ENCODE results near the gene TTF2. TPM values are rescaled to one million over a fixed set of nuclear protein-coding genes. Genes with fewer than 3 reads are reported as not detected.
A peak's percentile ranks its signal among the peaks of the same experiment; 100 is the strongest.

Gene TTF2
- total RNA-seq, 1 donor from 2014 or later, result 37.7 TPM

- POLR2A ChIA-PET, result interaction anchor here (1.0 kb wide), 1 partner anchor 9 kb away, joined by 3 read pairs; the partner anchor contains the start of gene TTF2
These were observed 8.7 kb upstream of the TTF2 start for GRCh38 chr1:117051224-117052064.

GRCh38 chr1:117054068-117054467 is 6.1 kb upstream of the TTF2 start:
- Mint-ChIP-seq H3K36me3 (ENCODE audit: low read depth) (no peaks in the 10 kb centered on the region), H3K9me3 (no peaks in the 10 kb centered on the region), H3K27me3 (no peaks in the 10 kb centered on the region), H3K27ac (no peak overlapping the region), H3K4me3 (no peak overlapping the region), H3K4me1 (peaks cover 34% of the 10 kb centered on the region)
- DNase-seq, result no peak
- no peak for TF ChIP-seq CTCF (IDR thresholded peaks at IDR 0.05)
- intact Hi-C loops (cut with micrococcal nuclease), result loop anchor here (2.0 to 10.0 kb wide), 2 partner anchors 237 to 1249 kb away; no protein-coding TSS in a partner anchor
- ChIA-PET POLR2A (interaction anchor here (0.7 kb wide), 1 partner anchor 215 kb away, joined by 5 read pairs; no protein-coding TSS in a partner anchor), CTCF (interaction anchor here (1.1 to 4.3 kb wide), 2 partner anchors 316 to 479 kb away, joined by 4 to 36 read pairs; no protein-coding TSS in a partner anchor)
- ATAC-seq (ENCODE audit: low read depth), result no peak

More at GRCh38 chr1:117051224-117052064, 8.7 kb upstream of the TTF2 start:
- no peaks in the 10 kb centered on the region for H3K9me3 Mint-ChIP-seq
- H3K36me3 Mint-ChIP-seq (ENCODE audit: low read depth), result no peaks in the 10 kb centered on the region
- H3K4me1 Mint-ChIP-seq, result peaks cover 43% of the 10 kb centered on the region
- DNase-seq, result no peak
- CTCF ChIA-PET, result interaction anchor here (1.1 to 2.2 kb wide), 3 partner anchors 314 to 477 kb away, joined by 3 to 13 read pairs (median 5); no protein-coding TSS in a partner anchor
- peak overlapping the region; percentile 71 for H3K4me3 Mint-ChIP-seq
- intact Hi-C loops (cut with micrococcal nuclease), result loop anchor here (10.0 kb wide), 1 partner anchor 1247 kb away; no protein-coding TSS in a partner anchor
- H3K27ac Mint-ChIP-seq, result peak overlapping the region; percentile 79
- no peaks in the 10 kb centered on the region for H3K27me3 Mint-ChIP-seq
- peak; percentile 66 for ATAC-seq (ENCODE audit: low read depth)
- TF ChIP-seq CTCF (IDR thresholded peaks at IDR 0.05), result no peak

- ChIA-PET CTCF (no interaction called here), POLR2A (no interaction called here)
- H3K4me1 Mint-ChIP-seq, result peaks cover 26% of the 10 kb centered on the region
- intact Hi-C loops (cut with micrococcal nuclease), result loop anchor here (1.0 to 10.0 kb wide), 3 partner anchors 309 to 1254 kb away; partner anchors contain the start of gene IGSF3
- H3K27me3 Mint-ChIP-seq, result no peaks in the 10 kb centered on the region
- no peaks in the 10 kb centered on the region for H3K9me3 Mint-ChIP-seq
- H3K27ac Mint-ChIP-seq, result no peak overlapping the region
- ATAC-seq (ENCODE audit: low read depth) (no peak), DNase-seq (no peak)
- H3K36me3 Mint-ChIP-seq (ENCODE audit: low read depth), result peaks cover 9% of the 10 kb centered on the region
- TF ChIP-seq CTCF (IDR thresholded peaks at IDR 0.05), result no peak
- no peak overlapping the region for H3K4me3 Mint-ChIP-seq
These were observed 1.3 kb upstream of the TTF2 start for GRCh38 chr1:117058810-117059209.

GRCh38 chr1:117059334-117059677 is 820 bp upstream of the TTF2 start:
- ATAC-seq (ENCODE audit: low read depth), result peak; percentile 19
- Mint-ChIP-seq H3K9me3 (no peaks in the 10 kb centered on the region), H3K36me3 (ENCODE audit: low read depth) (peaks cover 11% of the 10 kb centered on the region), H3K4me1 (peaks cover 26% of the 10 kb centered on the region), H3K27ac (no peak overlapping the region), H3K4me3 (no peak overlapping the region), H3K27me3 (no peaks in the 10 kb centered on the region)
- peak; percentile 54 for DNase-seq
- no peak for TF ChIP-seq CTCF (IDR thresholded peaks at IDR 0.05)
- ChIA-PET POLR2A (interaction anchor here (1.2 to 1.4 kb wide), 2 partner anchors 308 to 555 kb away, joined by 3 to 5 read pairs; partner anchors contain the start of gene MAN1A2), CTCF (interaction anchor here (1.0 to 1.8 kb wide), 4 partner anchors 12 to 485 kb away, joined by 3 to 8 read pairs (median 4); no protein-coding TSS in a partner anchor)
- intact Hi-C loops (cut with micrococcal nuclease), result loop anchor here (1.0 to 10.0 kb wide), 3 partner anchors 309 to 1255 kb away; partner anchors contain the start of gene IGSF3
